K562 (cell line): Measurements from ENCODE around the gene MACROH2A2. TPM values are rescaled to one million over a fixed set of nuclear protein-coding genes. Genes with fewer than 3 reads are reported as not detected.

ENCODE experiments used
- ATAC-seq: fragments of 200-7000 bp; cut with Tn5 transposase; 3 replicates; pipeline ENCODE4 v1.9.1; 2020; ENCODE audit warnings: moderate library complexity
- BruUV-seq: library from RNA; stranded (reverse); fragments of 400-500 nt; replicated peaks from 2 replicates; lab custom pipeline; 2021; lab: Mats Ljungman, UMichigan
- CTCF ChIA-PET: fragments of 300-600 bp; formaldehyde crosslinking; extraction: SDS; loops from one replicate; lab custom pipeline; 2021; ENCODE audit warnings: low intra/inter-chr PET ratio; lab: Yijun Ruan, JAX
- POLR2A ChIA-PET: fragments of 300-600, 350-650 bp; sonication (Branson Sonifier 250); formaldehyde crosslinking; extraction: SDS; loops from one replicate; lab custom pipeline; 2021; ENCODE audit warnings: antibody characterized with exemption, inconsistent platforms; lab: Yijun Ruan, JAX
- DNase-seq, 4 experiments: peaks; one replicate each; pipeline versions ENCODE4 v3.0.0 to v3.0.0-alpha.2; 2011 to 2018; ENCODE audit warnings: low spot score in 3 of 4, mixed read lengths in 3 of 4; ENCODE audit errors: extremely low read depth in 1 of 4
- FAIRE-seq: peaks from 2 replicates; lab custom pipeline; 2011; peaks lifted over from hg19 to GRCh38; lab: Jason Lieb, UNC
- H2AFZ ChIP-seq: 2 replicates; pipeline ENCODE4 v1.6.0; 2011; ENCODE audit warnings: low read depth, low read length, control low read depth, inconsistent platforms
- H3K27ac ChIP-seq: fragments of 200-600 bp; 3 replicates; pipeline ENCODE4 v1.8.0; 2011; ENCODE audit warnings: low read depth, mild to moderate bottlenecking, control low read depth, inconsistent platforms, low read length, moderate library complexity, mixed read lengths; ENCODE audit errors: extremely low read depth
- H3K27me3 ChIP-seq, 2 experiments: fragments of 300-600 bp in 1 of 2; 2 replicates in 1 of 2; 3 replicates in 1 of 2; pipeline versions ENCODE4 v1.6.0 to v1.8.0; 2011; ENCODE audit warnings: inconsistent platforms in 2 of 2, low read length in 2 of 2, mild to moderate bottlenecking in 1 of 2, mixed read lengths in 1 of 2, moderate library complexity in 1 of 2; ENCODE audit not compliant: control insufficient read depth in 2 of 2, insufficient read depth in 2 of 2
- H3K36me3 ChIP-seq: fragments of 300-600 bp; 3 replicates; pipeline ENCODE4 v1.8.0; 2011; ENCODE audit warnings: mild to moderate bottlenecking, low read length, inconsistent platforms; ENCODE audit not compliant: control insufficient read depth, insufficient read depth
- H3K4me1 ChIP-seq, 2 experiments: fragments of 200-600 bp in 1 of 2; replicated peaks in 1 of 2; 2 replicates in 1 of 2; 3 replicates in 1 of 2; pipeline versions ENCODE4 v1.5.1 to v1.8.0; 2011; ENCODE audit warnings: inconsistent platforms in 2 of 2, low read length in 2 of 2, mild to moderate bottlenecking in 1 of 2, mixed read lengths in 1 of 2, moderate library complexity in 1 of 2; ENCODE audit not compliant: control insufficient read depth in 2 of 2, insufficient read depth in 2 of 2
- H3K4me2 ChIP-seq: 2 replicates; pipeline ENCODE4 v1.6.1; 2011; ENCODE audit warnings: low read length, control low read depth, inconsistent platforms, mixed read lengths; ENCODE audit not compliant: insufficient read depth
- H3K4me3 ChIP-seq: fragments of 200-600 bp; sonication (generic), shearing (Covaris generic); 2 replicates; pipeline ENCODE4 v1.5.1; 2016; ENCODE audit warnings: control low read depth, inconsistent platforms
- H3K79me2 ChIP-seq: fragments of 200-600 bp; 3 replicates; pipeline ENCODE4 v1.8.0; 2011; ENCODE audit warnings: low read length, inconsistent platforms; ENCODE audit not compliant: control insufficient read depth, insufficient read depth
- H3K9ac ChIP-seq, 2 experiments: 2 replicates each; pipeline versions ENCODE4 v1.6.0 to v1.6.1; 2011; ENCODE audit warnings: low read depth in 2 of 2, low read length in 2 of 2, control low read depth in 1 of 2, inconsistent platforms in 1 of 2, mild to moderate bottlenecking in 1 of 2, mixed read lengths in 1 of 2; ENCODE audit not compliant: insufficient read depth in 1 of 2
- H3K9me1 ChIP-seq: one replicate; pipeline ENCODE4 v1.6.0; 2011; ENCODE audit warnings: inconsistent platforms, mild to moderate bottlenecking, low read length, moderate library complexity; ENCODE audit not compliant: control insufficient read depth, insufficient read depth
- H3K9me3 ChIP-seq: replicated peaks from 2 replicates; pipeline ENCODE4 v1.5.1; 2011; ENCODE audit warnings: low read depth, low read length, inconsistent platforms; ENCODE audit not compliant: control insufficient read depth, insufficient read depth
- H4K20me1 ChIP-seq: replicated peaks from 2 replicates; pipeline ENCODE4 v1.6.1; 2011; ENCODE audit warnings: low read length, inconsistent platforms, mixed read lengths; ENCODE audit not compliant: control insufficient read depth, insufficient read depth
- ARID1B ChIP-seq: fragments of 450-650 bp; IDR thresholded peaks from 2 replicates; pipeline ENCODE4 v1.6.1; 2016; ENCODE audit warnings: antibody characterized with exemption, mild to moderate bottlenecking, inconsistent platforms
- FOXA3 ChIP-seq, 2 experiments: fragments of 450-650 bp in 1 of 2; sonication (generic) in 1 of 2; formaldehyde crosslinking; IDR thresholded peaks in 1 of 2; conservative IDR thresholded peaks in 1 of 2; 2 replicates each; pipeline versions ENCODE4 v1.4.0 to v1.8.0; 2020 to 2022; ENCODE audit warnings: mild to moderate bottlenecking in 2 of 2, missing genetic modification reagents in 1 of 2
- HDAC8 ChIP-seq: fragments of 450-650 bp; IDR thresholded peaks from 2 replicates; pipeline ENCODE4 v1.6.1; 2016; ENCODE audit warnings: mild to moderate bottlenecking, missing genetic modification characterization, moderate library complexity, missing compliant biosample characterization
- HMG20B ChIP-seq: fragments of 250-450 bp; sonication (Bioruptor Pico); IDR thresholded peaks from 2 replicates; pipeline ENCODE4 v1.5.0; 2021; ENCODE audit warnings: mild to moderate bottlenecking
- HNRNPK ChIP-seq: fragments of 200-400 bp; formaldehyde crosslinking; IDR thresholded peaks from one replicate; pipeline ENCODE4 v1.6.1; 2018; ENCODE audit warnings: mild to moderate bottlenecking, low read depth, low read length; ENCODE audit not compliant: poor library complexity, severe bottlenecking
- MTA1 ChIP-seq: fragments of 450-650 bp; IDR thresholded peaks from 2 replicates; pipeline ENCODE4 v1.6.1; 2017; ENCODE audit warnings: borderline replicate concordance
- NFIX ChIP-seq: fragments of 250-450 bp; sonication (Bioruptor Pico); IDR thresholded peaks from 2 replicates; pipeline ENCODE4 v1.4.0; 2020; ENCODE audit warnings: low read depth, mild to moderate bottlenecking, moderate library complexity
- RBM39 ChIP-seq: fragments of 200-400 bp; formaldehyde crosslinking; optimal IDR thresholded peaks from 2 replicates; pipeline ENCODE3; 2018; ENCODE audit warnings: low read depth, low read length
- SMAD4 ChIP-seq: fragments of 250-450 bp; sonication (Bioruptor Pico); conservative IDR thresholded peaks from 2 replicates; pipeline ENCODE4 v1.8.0; 2021; ENCODE audit warnings: inconsistent platforms, mild to moderate bottlenecking, moderate library complexity
- WHSC1 ChIP-seq: IDR thresholded peaks from one replicate; pipeline ENCODE4 v1.6.1; 2012; ENCODE audit warnings: low read length, control low read depth, inconsistent platforms
- YBX1 ChIP-seq: fragments of 450-650 bp; IDR thresholded peaks from 2 replicates; pipeline ENCODE4 v1.7.1; 2016; ENCODE audit warnings: mild to moderate bottlenecking
- ZC3H8 ChIP-seq: fragments of 450-650 bp; IDR thresholded peaks from 2 replicates; pipeline ENCODE4 v1.6.1; 2017
- ZNF143 ChIP-seq: sonication (generic); formaldehyde crosslinking; IDR thresholded peaks from 2 replicates; pipeline ENCODE4 v1.9.0; 2022; ENCODE audit warnings: mild to moderate bottlenecking, missing genetic modification reagents
- ZNF696 ChIP-seq: fragments of 250-450 bp; sonication (Bioruptor Pico); conservative IDR thresholded peaks from 2 replicates; pipeline ENCODE4 v1.4.0; 2020; ENCODE audit warnings: mild to moderate bottlenecking, moderate library complexity
- ZNF778 ChIP-seq: fragments of 450-650 bp; formaldehyde crosslinking; IDR thresholded peaks from 2 replicates; pipeline ENCODE4 v1.4.0; 2020; ENCODE audit warnings: mild to moderate bottlenecking, moderate library complexity
- WGBS: fragments of 100-300 bp; shearing (Covaris generic); methylation state at CpG from one replicate; pipeline ENCODE4 v1.1.6; 2016; ENCODE audit warnings: low coverage, mixed read lengths; ENCODE audit not compliant: insufficient coverage; ENCODE audit errors: missing lambda C conversion rate; 5-methylcytosine and 5-hydroxymethylcytosine counted together
- in situ Hi-C: fragments of 300-500 bp; cut with MboI; formaldehyde crosslinking; loops from 4 replicates; pipeline ENCODE4 v1.15.0; 2018; ENCODE audit warnings: inconsistent platforms, mixed read lengths
- intact Hi-C: fragments of 100-400 bp; cut with micrococcal nuclease; formaldehyde crosslinking; loops from 2 replicates; pipeline ENCODE4 v1.14.2; 2022
- polyA plus RNA-seq, 8 experiments: library from polyadenylated mRNA; depleted of rRNA in 4 of 8; stranded (reverse) in 5 of 8; unstranded in 3 of 8; fragments of >200 nt; fragmentation: Nextera tagmentation in 2 of 8; fragmentation: Illumina TruSeq in 1 of 8; extraction: Ambion mirVana in 2 of 8; extraction: Trizol in 1 of 8; gene quantifications; 2 replicates each; pipeline versions ENCODE4 v1.2.1 to v1.2.3, GENCODE V29; 2011 to 2014; ENCODE audit warnings: inconsistent platforms in 1 of 8, missing spikeins in 1 of 8
- total RNA-seq, 7 experiments: library from RNA; depleted of rRNA in 6 of 7; stranded (reverse); fragments of >200 nt in 6 of 7; fragmentation: Illumina TruSeq in 2 of 7; extraction: Trizol in 2 of 7; gene quantifications; 2 replicates each; pipeline versions ENCODE4 v1.2.1 to v1.2.3, GENCODE V29; 2011 to 2021; ENCODE audit warnings: low replicate concordance in 1 of 7
- TF ChIP-seq, protein P1 (sequence below): fragments of 450-650 bp; IDR thresholded peaks from 2 replicates; pipeline ENCODE4 v1.6.1; 2016; ENCODE audit warnings: antibody characterized with exemption
- TF ChIP-seq, protein P2 (sequence below): fragments of 450-650 bp; IDR thresholded peaks from 2 replicates; pipeline ENCODE4 v1.6.1; 2014; ENCODE audit warnings: low read depth, mild to moderate bottlenecking, moderate library complexity, borderline replicate concordance

Gene MACROH2A2
- total and polyA plus RNA-seq, 9 of the 15 experiments (the other 6 are each of a cell fraction or from before 2014, with no cell fraction given) = 0.07 TPM; not detected in 8

DNA sequence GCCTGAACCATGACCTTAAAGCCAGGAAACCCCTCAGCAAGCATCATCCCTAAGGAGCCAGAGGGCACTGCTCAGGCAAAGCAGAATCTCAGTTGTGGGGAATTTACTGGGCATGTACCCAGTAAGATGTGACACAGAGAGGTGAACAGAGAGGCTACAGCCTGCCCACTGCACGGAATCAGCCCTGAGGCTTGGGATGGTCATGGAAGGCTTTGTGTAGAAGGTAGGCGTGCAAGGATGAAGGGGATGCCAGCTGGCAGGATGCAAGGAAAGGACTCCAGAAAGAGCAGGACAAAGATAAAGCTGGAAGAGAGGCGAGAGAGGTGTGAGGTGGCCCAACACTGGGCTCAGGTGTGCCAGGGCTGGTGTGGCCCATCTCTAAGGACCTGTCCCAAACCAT lies 82.4 kb downstream of the MACROH2A2 start (continued):
- TF ChIP-seq WHSC1 (no peak), NFIX (CRISPR knock-in tag) (no peak), ZNF778 (no peak), SMAD4 (CRISPR knock-in tag) (no peak), ARID1B (no peak), ZC3H8 (no peak), MTA1 (no peak)
- TF ChIP-seq, protein P1, sequence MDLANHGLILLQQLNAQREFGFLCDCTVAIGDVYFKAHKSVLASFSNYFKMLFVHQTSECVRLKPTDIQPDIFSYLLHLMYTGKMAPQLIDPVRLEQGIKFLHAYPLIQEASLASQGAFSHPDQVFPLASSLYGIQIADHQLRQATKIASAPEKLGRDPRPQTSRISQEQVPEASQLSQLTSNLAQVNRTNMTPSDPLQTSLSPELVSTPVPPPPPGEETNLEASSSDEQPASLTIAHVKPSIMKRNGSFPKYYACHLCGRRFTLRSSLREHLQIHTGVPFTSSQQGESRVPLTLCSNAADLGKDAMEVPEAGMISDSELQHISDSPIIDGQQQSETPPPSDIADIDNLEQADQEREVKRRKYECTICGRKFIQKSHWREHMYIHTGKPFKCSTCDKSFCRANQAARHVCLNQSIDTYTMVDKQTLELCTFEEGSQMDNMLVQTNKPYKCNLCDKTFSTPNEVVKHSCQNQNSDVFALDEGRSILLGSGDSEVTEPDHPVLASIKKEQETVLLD = no peak

DNA sequence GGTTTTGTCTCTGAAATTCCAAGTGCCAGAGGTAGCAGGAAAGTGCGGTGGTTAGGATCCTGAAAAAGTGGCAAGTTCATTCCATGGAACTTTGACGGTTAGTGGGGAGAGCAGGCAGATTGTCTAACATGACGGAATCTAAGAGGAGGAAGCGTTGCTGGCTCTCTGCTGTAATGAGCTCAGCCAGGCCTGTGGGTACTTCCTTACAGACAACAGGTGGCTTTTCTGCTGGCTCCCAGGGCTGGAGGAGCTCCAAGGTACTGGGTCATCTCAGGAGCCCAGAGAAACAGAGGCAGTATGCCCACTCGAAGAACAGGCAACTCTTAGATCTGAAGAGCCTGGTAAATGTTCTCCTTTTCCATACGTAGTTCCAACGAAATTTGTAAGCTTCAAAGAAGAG lies 83.0 kb downstream of the MACROH2A2 start:
- 65% methylated on average over 7 of the region's 7 CpGs for WGBS
- H3K9me1 ChIP-seq = no peaks in the 10 kb centered on the region
- peaks cover 18% of the 10 kb centered on the region; the same call in 2 of the 3 replicates for H3K36me3 ChIP-seq
- no peak overlapping the region for H3K27ac ChIP-seq
- DNase-seq (no peak), ATAC-seq (no peak), FAIRE-seq (no peak)
- POLR2A ChIA-PET = no interaction called here
- BruUV-seq = no TSS peak
- in situ Hi-C loops (no loop called here), intact Hi-C loops (no loop called here)
- no peaks in the 10 kb centered on the region for H4K20me1 ChIP-seq
- CTCF ChIA-PET = no interaction called here
- H3K9me3 ChIP-seq = peaks cover 14% of the 10 kb centered on the region; the same call in 1 of the 2 replicates
- peaks cover 21% of the 10 kb centered on the region for H3K79me2 ChIP-seq
- H3K27me3 ChIP-seq = no peaks in the 10 kb centered on the region
- H3K4me1 ChIP-seq = peaks cover 12 to 37% of the 10 kb centered on the region in 2 experiments; a peak in 4 of 5 replicates
- no peak overlapping the region for H3K4me2 ChIP-seq
- no peak overlapping the region for H2AFZ ChIP-seq
- H3K4me3 ChIP-seq = no peak overlapping the region
- no peak overlapping the region for H3K9ac ChIP-seq
- TF ChIP-seq FOXA3 (CRISPR knock-in tag; conservative IDR thresholded peaks at IDR 0.05 in 1 of 2, IDR thresholded peaks at IDR 0.05 in 1 of 2) = no peak
- TF ChIP-seq YBX1 = no peak
- no peak for TF ChIP-seq ZNF143 (CRISPR knock-in tag)
- TF ChIP-seq ZNF696 (CRISPR knock-in tag) = no peak
- no peak for TF ChIP-seq RBM39
- no peak for TF ChIP-seq HNRNPK
- no peak for TF ChIP-seq HMG20B
- TF ChIP-seq, protein P2, sequence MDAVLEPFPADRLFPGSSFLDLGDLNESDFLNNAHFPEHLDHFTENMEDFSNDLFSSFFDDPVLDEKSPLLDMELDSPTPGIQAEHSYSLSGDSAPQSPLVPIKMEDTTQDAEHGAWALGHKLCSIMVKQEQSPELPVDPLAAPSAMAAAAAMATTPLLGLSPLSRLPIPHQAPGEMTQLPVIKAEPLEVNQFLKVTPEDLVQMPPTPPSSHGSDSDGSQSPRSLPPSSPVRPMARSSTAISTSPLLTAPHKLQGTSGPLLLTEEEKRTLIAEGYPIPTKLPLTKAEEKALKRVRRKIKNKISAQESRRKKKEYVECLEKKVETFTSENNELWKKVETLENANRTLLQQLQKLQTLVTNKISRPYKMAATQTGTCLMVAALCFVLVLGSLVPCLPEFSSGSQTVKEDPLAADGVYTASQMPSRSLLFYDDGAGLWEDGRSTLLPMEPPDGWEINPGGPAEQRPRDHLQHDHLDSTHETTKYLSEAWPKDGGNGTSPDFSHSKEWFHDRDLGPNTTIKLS = no peak
- no peak for TF ChIP-seq HDAC8
